ENCODE results near the gene RPAP3. TPM values are rescaled to one million over a fixed set of nuclear protein-coding genes. Genes with fewer than 3 reads are reported as not detected.
A peak's percentile ranks its signal among the peaks of the same experiment; 100 is the strongest.

Gene RPAP3
- total RNA-seq, 2 donors from 2014 or later, result 12.2 to 14.3 TPM

GRCh38 chr12:47732504-47732903 lies 26.7 kb upstream of the RPAP3 start:
- no peak overlapping the region for H3K27ac ChIP-seq
- H3K27me3 ChIP-seq, result no peaks in the 10 kb centered on the region
- DNase-seq (ENCODE audit: low spot score), result no peak
- no peaks in the 10 kb centered on the region for H3K9me3 ChIP-seq
- no peak overlapping the region for H3K4me3 ChIP-seq
- TF ChIP-seq CTCF (IDR thresholded peaks at IDR 0.05), result no peak
- no peaks in the 10 kb centered on the region for H3K36me3 ChIP-seq
- H3K4me1 ChIP-seq, result peaks cover 0 to 67% of the 10 kb centered on the region in 2 donors

DNA sequence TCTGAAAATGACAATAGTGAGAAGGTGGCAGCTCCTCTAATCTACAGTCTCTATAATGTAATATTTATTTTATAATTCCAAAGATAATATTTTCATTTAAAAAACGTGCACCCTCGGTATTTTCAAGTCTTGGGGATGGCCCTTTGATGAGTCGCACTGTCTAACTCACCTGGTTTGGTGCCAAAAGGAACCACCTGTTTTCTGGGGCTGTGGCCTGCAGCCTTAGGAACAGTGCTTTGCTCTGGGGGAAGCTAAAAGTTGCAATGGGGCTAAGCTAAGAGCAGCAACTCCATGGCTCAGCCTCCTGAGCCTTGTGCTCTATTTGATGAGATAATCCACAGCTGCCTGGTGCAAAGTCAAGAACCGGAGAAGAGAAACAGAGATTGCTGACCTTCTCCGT lies 25.9 kb upstream of the RPAP3 start:
- Histone ChIP-seq H3K4me1 (peaks cover 0 to 59% of the 10 kb centered on the region in 2 donors), H3K27ac (no peak overlapping the region), H3K36me3 (no peaks in the 10 kb centered on the region), H3K27me3 (no peaks in the 10 kb centered on the region), H3K4me3 (no peak overlapping the region), H3K9me3 (no peaks in the 10 kb centered on the region)
- DNase-seq (ENCODE audit: low spot score), result no peak
- no peak for TF ChIP-seq CTCF (IDR thresholded peaks at IDR 0.05)

GRCh38 chr12:47730341-47730744 lies 24.5 kb upstream of the RPAP3 start:
- Histone ChIP-seq H3K27ac (peak overlapping the region; percentile 61 to 80), H3K4me3 (no peak overlapping the region), H3K9me3 (no peaks in the 10 kb centered on the region), H3K4me1 (peaks cover 0 to 45% of the 10 kb centered on the region in 2 donors), H3K36me3 (no peaks in the 10 kb centered on the region), H3K27me3 (no peaks in the 10 kb centered on the region)
- no peak for DNase-seq (ENCODE audit: low spot score)
- no peak for TF ChIP-seq CTCF (IDR thresholded peaks at IDR 0.05)

GRCh38 chr12:47729233-47729632 lies 23.4 kb upstream of the RPAP3 start:
- Histone ChIP-seq H3K9me3 (no peaks in the 10 kb centered on the region), H3K4me1 (peaks cover 0 to 34% of the 10 kb centered on the region in 2 donors), H3K27me3 (no peaks in the 10 kb centered on the region), H3K27ac (peak overlapping the region; percentile 61 to 80), H3K4me3 (no peak overlapping the region), H3K36me3 (no peaks in the 10 kb centered on the region)
- TF ChIP-seq CTCF (IDR thresholded peaks at IDR 0.05), result no peak
- DNase-seq (ENCODE audit: low spot score), result no peak

GRCh38 chr12:47725893-47726292 lies 20.1 kb upstream of the RPAP3 start:
- no peak for TF ChIP-seq CTCF (IDR thresholded peaks at IDR 0.05)
- no peak for DNase-seq (ENCODE audit: low spot score)
- no peaks in the 10 kb centered on the region for H3K27me3 ChIP-seq
- H3K4me1 ChIP-seq, result peaks cover 0 to 32% of the 10 kb centered on the region in 2 donors
- H3K36me3 ChIP-seq, result no peaks in the 10 kb centered on the region
- peak overlapping the region in 1 of 2 donors; percentile 13 for H3K27ac ChIP-seq
- H3K9me3 ChIP-seq, result no peaks in the 10 kb centered on the region
- no peak overlapping the region for H3K4me3 ChIP-seq

DNA sequence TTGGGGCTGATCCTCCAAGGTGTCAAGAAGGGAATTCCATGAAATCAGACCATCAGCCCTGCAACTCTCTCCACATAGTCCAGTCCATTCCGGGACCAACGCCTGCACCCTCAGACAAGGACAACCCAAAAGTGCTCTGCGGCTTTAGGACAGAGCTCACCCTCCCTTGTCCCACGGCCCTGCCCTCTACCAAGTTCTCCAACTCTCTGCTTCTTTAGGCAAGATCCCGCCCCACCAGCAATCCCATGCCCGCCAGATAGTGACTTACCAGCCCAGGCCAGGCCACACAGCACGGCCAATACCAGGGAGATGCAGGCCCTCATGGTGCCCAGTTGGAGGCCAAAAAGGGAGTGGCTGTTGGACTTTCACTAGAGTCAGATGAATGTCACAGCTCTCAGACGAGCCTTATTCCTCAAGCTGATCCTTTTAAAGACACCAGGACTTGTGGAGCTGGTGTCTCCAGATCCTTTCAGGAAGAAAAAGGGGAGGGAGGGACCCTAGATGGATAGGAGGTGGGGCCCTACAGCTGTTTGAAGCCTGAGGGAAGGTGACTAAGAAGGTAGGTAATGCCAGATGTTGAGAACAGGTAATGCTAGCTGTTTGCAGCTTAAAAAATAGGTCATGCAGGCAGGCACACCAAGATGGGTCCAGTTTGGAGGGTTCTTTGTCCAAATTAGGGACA lies 19.4 kb upstream of the RPAP3 start, which contains the start of gene ENDOU:
ENDOU (minus strand) TSS at position 400 of the 682 bp plus-strand sequence; CDS start at position 323, 77 bp downstream.
- no peak for DNase-seq (ENCODE audit: low spot score)
- peak within 1 kb of the TSS in 1 of 2 donors; percentile 13 for H3K27ac ChIP-seq
- H3K4me1 ChIP-seq, result peaks cover 0 to 26% of the 10 kb centered on the region in 2 donors
- no peaks in the 10 kb centered on the region for H3K9me3 ChIP-seq
- no peak within 1 kb of the TSS for H3K4me3 ChIP-seq
- H3K27me3 ChIP-seq, result no peaks in the 10 kb centered on the region
- no peak for TF ChIP-seq CTCF (IDR thresholded peaks at IDR 0.05)
- no peaks in the 10 kb centered on the region for H3K36me3 ChIP-seq
